OCI-LY1 (cell line): Measurements from ENCODE around the gene SYCE3.
A peak's percentile ranks its signal among the peaks of the same experiment; 100 is the strongest.

ENCODE experiments used
- H2AFZ ChIP-seq: fragments of 200-600 bp; sonication (generic), shearing (Covaris generic); 2 replicates; pipeline ENCODE4 v1.6.0; 2014; ENCODE audit warnings: antibody characterized with exemption, mild to moderate bottlenecking, low read length
- H3F3A ChIP-seq: fragments of 200-600 bp; sonication (generic), shearing (Covaris generic); 2 replicates; pipeline ENCODE4 v1.6.0; 2014; ENCODE audit warnings: mild to moderate bottlenecking, antibody characterized with exemption, low read length, moderate library complexity; ENCODE audit not compliant: insufficient read depth
- H3K27ac ChIP-seq: fragments of 200-600 bp; sonication (generic); 2 replicates; pipeline ENCODE4 v1.5.1; 2014; ENCODE audit warnings: low read length, mixed run types, mild to moderate bottlenecking, low read depth; ENCODE audit not compliant: poor library complexity, severe bottlenecking
- H3K27me3 ChIP-seq: fragments of 200-600 bp; sonication (generic); 2 replicates; pipeline ENCODE4 v1.6.0; 2014; ENCODE audit warnings: antibody characterized with exemption, mild to moderate bottlenecking, low read length, moderate library complexity; ENCODE audit not compliant: insufficient read depth
- H3K36me3 ChIP-seq: fragments of 200-600 bp; sonication (generic); 2 replicates; pipeline ENCODE4 v1.6.1; 2014; ENCODE audit warnings: mild to moderate bottlenecking, antibody characterized with exemption, low read length, moderate library complexity, mixed read lengths; ENCODE audit not compliant: insufficient read depth
- H3K4me1 ChIP-seq: fragments of 200-600 bp; sonication (generic); 2 replicates; pipeline ENCODE4 v1.5.1; 2014; ENCODE audit warnings: mild to moderate bottlenecking, low read length, moderate library complexity; ENCODE audit not compliant: insufficient read depth, severe bottlenecking
- H3K4me2 ChIP-seq: fragments of 200-600 bp; sonication (generic), shearing (Covaris generic); 2 replicates; pipeline ENCODE4 v1.6.1; 2014; ENCODE audit warnings: low read length
- H3K4me3 ChIP-seq: fragments of 200-600 bp; sonication (generic); 2 replicates; pipeline ENCODE4 v1.5.1; 2014; ENCODE audit warnings: low read length, low read depth, mild to moderate bottlenecking, mixed read lengths; ENCODE audit not compliant: poor library complexity, severe bottlenecking
- H3K79me2 ChIP-seq: fragments of 200-600 bp; shearing (Covaris generic); 2 replicates; pipeline ENCODE4 v1.6.1; 2016; ENCODE audit warnings: mixed run types, low read length, mixed read lengths; ENCODE audit not compliant: insufficient read depth
- H3K9ac ChIP-seq: fragments of 200-600 bp; sonication (generic), shearing (Covaris generic); 2 replicates; pipeline ENCODE4 v1.6.1; 2014; ENCODE audit warnings: mild to moderate bottlenecking, low read length, mixed read lengths
- H3K9me2 ChIP-seq: fragments of 200-600 bp; sonication (generic), shearing (Covaris generic); 2 replicates; pipeline ENCODE4 v1.6.1; 2014; ENCODE audit warnings: low read depth, mild to moderate bottlenecking, low read length, mixed read lengths
- H3K9me3 ChIP-seq: fragments of 200-600 bp; shearing (Covaris generic); 2 replicates; pipeline ENCODE4 v1.6.1; 2014; ENCODE audit warnings: low read length, mixed read lengths
- H4K20me1 ChIP-seq: fragments of 200-600 bp; sonication (generic), shearing (Covaris generic); 2 replicates; pipeline ENCODE4 v1.6.0; 2016; ENCODE audit warnings: mild to moderate bottlenecking, low read length; ENCODE audit not compliant: insufficient read depth
- CTCF ChIP-seq: fragments of 200-600 bp; sonication (generic), shearing (Covaris generic); IDR thresholded peaks from 2 replicates; pipeline ENCODE4 v1.5.1; 2017; ENCODE audit warnings: mild to moderate bottlenecking, antibody characterized with exemption, low read length, moderate library complexity, mixed read lengths
- EZH2 ChIP-seq: fragments of 200-600 bp; sonication (generic), shearing (Covaris generic); IDR thresholded peaks from 2 replicates; pipeline ENCODE4 v1.8.0; 2017; ENCODE audit warnings: borderline replicate concordance, mixed run types, mild to moderate bottlenecking, antibody characterized with exemption, low read length, moderate library complexity, mixed read lengths

Gene SYCE3

DNA sequence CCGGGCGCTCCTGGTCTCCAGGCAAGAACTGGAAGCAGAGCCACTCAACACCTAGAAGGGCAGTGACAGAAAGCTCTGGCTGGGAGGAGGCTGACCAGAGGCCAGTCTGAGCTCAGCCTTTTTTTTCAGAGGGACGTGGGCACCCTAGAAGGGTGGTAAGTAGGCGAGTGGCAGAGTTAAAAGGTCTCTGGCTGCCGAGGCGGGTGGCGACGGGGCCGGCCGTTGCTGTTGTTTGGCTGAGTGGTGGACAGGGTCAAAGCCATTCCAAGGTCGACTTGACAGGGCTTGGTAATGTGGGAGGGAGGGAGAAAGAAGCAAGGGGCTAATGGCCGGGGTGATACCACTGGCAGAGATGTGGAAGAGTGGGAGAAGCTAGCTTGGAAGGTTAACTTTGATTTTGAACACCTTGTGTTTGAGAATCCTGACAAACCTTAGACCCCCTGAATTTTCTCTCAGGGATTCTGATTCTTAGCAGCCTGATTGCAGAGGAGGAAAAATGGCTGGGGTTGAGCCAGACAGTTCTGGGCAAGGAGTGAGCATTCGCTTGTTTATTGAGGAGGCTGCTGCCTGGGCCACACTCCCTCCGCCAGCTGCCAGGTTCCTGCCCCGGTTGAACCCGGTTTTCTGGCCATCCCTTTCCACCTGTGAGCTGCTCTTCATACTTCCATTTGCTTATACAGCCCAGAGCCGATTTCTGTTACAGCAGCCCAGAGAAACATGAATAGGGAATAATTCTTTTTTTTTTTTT lies 868 bp upstream of the SYCE3 start:
- Histone ChIP-seq H4K20me1 (no peaks in the 10 kb centered on the region), H3K4me1 (peaks cover 7% of the 10 kb centered on the region), H3K4me2 (peak overlapping the region; percentile 89), H3K4me3 (peak overlapping the region; percentile 63), H3F3A (no peaks in the 10 kb centered on the region), H3K79me2 (no peaks in the 10 kb centered on the region), H2AFZ (no peak overlapping the region), H3K9ac (peak overlapping the region; percentile 51), H3K9me3 (no peaks in the 10 kb centered on the region), H3K9me2 (no peaks in the 10 kb centered on the region), H3K27ac (no peak overlapping the region), H3K27me3 (peaks cover 5% of the 10 kb centered on the region; the same call in 1 of the 2 replicates), H3K36me3 (peaks cover 13% of the 10 kb centered on the region)
- no peak for TF ChIP-seq EZH2

DNA sequence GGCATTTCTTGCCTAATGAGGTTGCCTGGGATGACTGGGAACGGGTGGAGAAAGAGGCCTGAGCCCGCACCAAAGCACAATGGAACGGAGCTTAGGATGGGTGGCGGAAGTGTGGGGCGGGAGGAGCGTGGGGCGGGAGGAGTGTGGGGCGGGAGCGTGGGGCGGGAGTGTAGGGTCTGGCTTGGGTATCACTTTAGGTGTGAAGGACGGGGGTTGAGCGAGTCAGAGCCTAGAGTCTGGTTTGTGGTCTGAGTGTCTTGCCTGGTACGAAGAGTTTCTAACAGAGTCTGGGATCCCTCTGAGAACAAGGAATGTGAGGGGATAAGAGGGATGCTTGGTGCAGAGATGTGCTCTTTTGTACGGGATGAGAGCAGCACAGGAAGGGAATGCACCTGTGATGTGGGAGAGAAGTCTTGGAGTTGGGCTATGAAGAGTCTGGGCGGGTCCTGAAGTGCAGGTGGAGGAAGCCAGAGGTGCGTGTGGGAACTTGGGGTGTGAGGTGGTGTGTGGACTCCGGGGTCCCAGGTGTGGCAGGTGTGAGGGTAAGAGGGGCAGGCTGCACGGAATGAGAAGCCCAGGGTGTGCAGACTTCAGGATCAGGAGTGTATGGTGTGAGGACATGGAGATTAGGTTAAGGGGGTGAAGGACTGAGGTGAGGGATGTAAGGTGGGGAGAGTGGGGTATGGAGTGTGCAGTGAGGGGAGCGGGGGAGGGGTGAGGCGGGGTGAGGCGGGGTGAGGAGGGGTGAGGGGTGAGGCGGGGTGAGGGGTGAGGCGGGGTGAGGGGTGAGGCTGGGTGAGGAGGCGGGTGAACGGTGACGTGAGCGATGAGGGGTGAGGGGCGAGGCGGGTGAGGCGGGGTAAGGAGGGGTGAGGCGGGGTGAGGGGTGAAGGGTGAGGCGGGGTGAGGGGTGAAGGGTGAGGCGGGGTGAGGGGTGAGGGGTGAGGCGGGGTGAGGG lies 1.0 kb downstream of the SYCE3 start:
- peaks cover 5% of the 10 kb centered on the region; the same call in 1 of the 2 replicates for H3K27me3 ChIP-seq
- H3K4me3 ChIP-seq: no peak overlapping the region
- no peak overlapping the region for H2AFZ ChIP-seq
- H3K36me3 ChIP-seq: no peaks in the 10 kb centered on the region
- H3K9me3 ChIP-seq: no peaks in the 10 kb centered on the region
- H3K27ac ChIP-seq: no peak overlapping the region
- TF ChIP-seq EZH2 (no peak), CTCF (no peak)
- H3K9ac ChIP-seq: no peak overlapping the region
- no peaks in the 10 kb centered on the region for H3K9me2 ChIP-seq
- H3K4me2 ChIP-seq: no peak overlapping the region
- no peaks in the 10 kb centered on the region for H4K20me1 ChIP-seq
- no peaks in the 10 kb centered on the region for H3F3A ChIP-seq
- H3K4me1 ChIP-seq: peaks cover 7% of the 10 kb centered on the region
- no peaks in the 10 kb centered on the region for H3K79me2 ChIP-seq

DNA sequence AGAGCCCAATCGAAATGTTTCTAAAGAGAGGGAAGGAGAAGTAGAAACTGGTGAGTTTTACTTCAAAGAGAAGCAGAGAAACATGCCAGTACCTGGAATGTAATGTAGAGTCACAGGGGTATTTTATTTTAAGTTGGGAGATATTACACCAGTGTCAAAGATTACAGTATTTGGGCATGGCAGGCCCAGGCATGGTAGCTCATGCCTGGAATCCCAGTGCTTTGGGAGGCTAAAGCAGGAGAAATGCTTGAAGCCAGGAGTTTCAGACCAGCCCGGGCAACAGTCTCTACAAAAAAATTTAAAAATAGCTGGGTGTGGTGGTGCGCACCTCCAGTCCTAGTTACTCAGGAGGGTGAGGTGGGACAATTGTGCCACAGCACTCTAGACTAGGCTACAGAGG lies 2.7 kb downstream of the SYCE3 start:
- H3K27ac ChIP-seq: no peak overlapping the region
- no peak overlapping the region for H3K4me2 ChIP-seq
- TF ChIP-seq EZH2 (no peak), CTCF (no peak)
- H3K4me1 ChIP-seq: peaks cover 7% of the 10 kb centered on the region
- no peaks in the 10 kb centered on the region for H3K9me3 ChIP-seq
- no peaks in the 10 kb centered on the region for H3K36me3 ChIP-seq
- H3K27me3 ChIP-seq: peaks cover 5% of the 10 kb centered on the region; the same call in 1 of the 2 replicates
- no peaks in the 10 kb centered on the region for H3K9me2 ChIP-seq
- no peaks in the 10 kb centered on the region for H3K79me2 ChIP-seq
- no peaks in the 10 kb centered on the region for H3F3A ChIP-seq
- no peak overlapping the region for H2AFZ ChIP-seq
- H3K9ac ChIP-seq: no peak overlapping the region
- H4K20me1 ChIP-seq: no peaks in the 10 kb centered on the region
- H3K4me3 ChIP-seq: no peak overlapping the region
